Retinal pigment epithelial cell (primary cell): Measurements from ENCODE around the gene SUCNR1.
"Not testable (repeated sequence)": the region's sequence is repeated elsewhere in the genome, so short reads cannot be mapped to it uniquely, and the experiment has no call there.

Source experiments
- DNase-seq: peaks from one replicate; pipeline ENCODE4 v3.0.0-alpha.2; 2010; ENCODE audit warnings: low read depth
- H3K4me3 ChIP-seq: 2 replicates; pipeline ENCODE4 v1.5.1; 2011; ENCODE audit warnings: mild to moderate bottlenecking, low read length, control low read depth, moderate library complexity
- TF ChIP-seq, protein P1 (sequence below): conservative IDR thresholded peaks from 2 replicates; pipeline ENCODE4 v1.5.1; 2011; ENCODE audit warnings: low read depth, low read length, control low read depth, inconsistent platforms

The SUCNR1 gene

DNA sequence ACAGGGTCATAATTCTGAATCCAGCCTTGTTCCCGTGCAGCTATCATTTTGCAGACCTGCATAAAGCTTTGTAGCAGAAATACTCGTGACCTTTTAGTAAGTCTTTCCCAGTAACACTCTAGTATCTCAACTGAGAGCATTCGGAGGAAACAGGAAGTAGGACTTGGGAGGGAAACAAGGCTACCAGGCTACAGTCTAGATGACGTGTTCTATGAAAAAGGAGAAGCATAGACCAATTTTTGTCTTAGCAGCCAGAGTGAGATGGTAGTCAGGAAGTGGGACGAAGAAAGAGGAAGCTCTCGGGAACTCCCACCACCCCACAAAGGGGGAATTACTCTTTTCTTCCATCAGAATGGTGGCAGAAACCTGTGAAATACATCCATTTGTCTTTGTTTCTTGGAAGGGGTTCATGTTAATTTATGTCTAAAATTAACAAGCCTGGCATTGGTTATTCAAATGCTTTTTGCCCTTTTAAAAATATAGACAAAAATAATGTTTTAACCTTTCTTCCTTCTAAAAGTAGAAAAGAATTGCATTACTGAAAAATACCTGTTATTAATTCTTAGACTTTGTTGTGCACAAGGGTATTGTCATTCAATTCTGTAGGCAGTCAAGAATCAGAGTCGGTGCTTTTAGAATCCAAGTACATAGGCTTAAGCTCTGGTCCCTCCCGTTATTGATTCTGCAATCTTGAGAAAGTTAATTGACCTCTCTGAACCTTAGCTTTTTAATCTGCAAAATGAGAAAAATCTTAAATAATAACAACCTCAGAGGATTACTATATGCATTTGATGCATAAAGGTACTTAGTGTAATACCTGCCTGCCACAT is 1.6 kb upstream of the SUCNR1 start:
- DNase-seq, result no peak
- TF ChIP-seq, protein P1, sequence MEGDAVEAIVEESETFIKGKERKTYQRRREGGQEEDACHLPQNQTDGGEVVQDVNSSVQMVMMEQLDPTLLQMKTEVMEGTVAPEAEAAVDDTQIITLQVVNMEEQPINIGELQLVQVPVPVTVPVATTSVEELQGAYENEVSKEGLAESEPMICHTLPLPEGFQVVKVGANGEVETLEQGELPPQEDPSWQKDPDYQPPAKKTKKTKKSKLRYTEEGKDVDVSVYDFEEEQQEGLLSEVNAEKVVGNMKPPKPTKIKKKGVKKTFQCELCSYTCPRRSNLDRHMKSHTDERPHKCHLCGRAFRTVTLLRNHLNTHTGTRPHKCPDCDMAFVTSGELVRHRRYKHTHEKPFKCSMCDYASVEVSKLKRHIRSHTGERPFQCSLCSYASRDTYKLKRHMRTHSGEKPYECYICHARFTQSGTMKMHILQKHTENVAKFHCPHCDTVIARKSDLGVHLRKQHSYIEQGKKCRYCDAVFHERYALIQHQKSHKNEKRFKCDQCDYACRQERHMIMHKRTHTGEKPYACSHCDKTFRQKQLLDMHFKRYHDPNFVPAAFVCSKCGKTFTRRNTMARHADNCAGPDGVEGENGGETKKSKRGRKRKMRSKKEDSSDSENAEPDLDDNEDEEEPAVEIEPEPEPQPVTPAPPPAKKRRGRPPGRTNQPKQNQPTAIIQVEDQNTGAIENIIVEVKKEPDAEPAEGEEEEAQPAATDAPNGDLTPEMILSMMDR, result no peak

DNA sequence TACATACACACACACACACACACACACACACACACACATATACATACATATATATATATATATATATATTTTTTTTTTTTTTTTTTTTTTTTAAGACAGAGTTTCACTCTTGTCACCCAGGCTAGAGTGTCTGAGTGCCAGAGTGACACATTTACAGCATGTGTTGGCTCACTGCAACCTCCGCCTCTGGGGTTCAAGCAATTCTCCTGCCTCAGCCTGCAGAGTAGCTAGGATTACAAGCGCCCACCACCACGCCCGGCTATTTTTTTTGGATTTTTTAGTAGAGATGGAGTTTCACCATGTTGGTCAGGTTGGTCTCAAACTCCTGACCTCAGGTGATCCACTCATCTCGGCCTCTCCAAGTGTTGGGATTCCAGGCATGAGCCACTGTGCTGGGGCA is 636 bp downstream of the SUCNR1 start:
- H3K4me3 ChIP-seq, DNase-seq: not testable (repeated sequence)

More for the DNA sequence above, 1.6 kb upstream of the SUCNR1 start:
- no peak overlapping the region for H3K4me3 ChIP-seq

- TF ChIP-seq, protein P1, result no peak
- no peak overlapping the region for H3K4me3 ChIP-seq
- DNase-seq, result no peak
Observed at GRCh38 chr3:151875759-151876158, 2.3 kb downstream of the SUCNR1 start.

GRCh38 chr3:151877269-151877668 is 3.8 kb downstream of the SUCNR1 start:
- TF ChIP-seq, protein P1, result no peak
- DNase-seq, result no peak
- no peak overlapping the region for H3K4me3 ChIP-seq

DNA sequence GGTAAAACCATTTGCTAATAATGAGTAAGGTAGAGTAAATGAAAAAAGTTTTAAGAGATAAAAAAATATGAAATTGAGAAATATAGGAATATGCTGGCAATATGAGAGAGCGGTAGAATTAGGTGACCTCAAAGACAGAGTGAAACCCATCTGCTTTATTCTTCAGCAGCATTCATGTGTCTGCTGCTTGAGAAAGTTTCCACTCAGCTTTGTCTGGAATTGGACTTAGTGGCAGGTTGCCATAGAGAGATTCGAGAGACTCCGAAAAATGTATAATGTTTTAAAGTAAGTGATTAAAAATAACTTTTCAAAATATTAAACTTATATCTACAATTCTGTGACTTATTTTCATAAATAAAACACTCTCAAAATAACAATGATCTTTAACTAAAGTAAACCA is 5.0 kb downstream of the SUCNR1 start:
- TF ChIP-seq, protein P1, result no peak
- DNase-seq, result no peak
- no peak overlapping the region for H3K4me3 ChIP-seq

- no peak for DNase-seq
- TF ChIP-seq, protein P1, result no peak
Observed at GRCh38 chr3:151879037-151879436, 5.6 kb downstream of the SUCNR1 start.

GRCh38 chr3:151879679-151880415 is 6.4 kb downstream of the SUCNR1 start:
- no peak overlapping the region for H3K4me3 ChIP-seq
- no peak for DNase-seq
- TF ChIP-seq, protein P1, result no peak

More at GRCh38 chr3:151879037-151879436, 5.6 kb downstream of the SUCNR1 start:
- no peak overlapping the region for H3K4me3 ChIP-seq
